Measurements from ENCODE around the gene ACKR2. TPM values are rescaled to one million over a fixed set of nuclear protein-coding genes. Genes with fewer than 3 reads are reported as not detected.
A peak's percentile ranks its signal among the peaks of the same experiment; 100 is the strongest.

ACKR2 gene
- total RNA-seq (2022), result 0.45 and 1.5 TPM in 2 replicates
- Bru-seq, nascent RNA, result percentile 27 among the genes with signal in this experiment
- BruChase-seq, experiment 1, labeled RNA remaining after a 6-hour chase, result percentile 45 among the genes with signal in this experiment
- percentile 34 among the genes with signal in this experiment for BruChase-seq, experiment 2, labeled RNA remaining after a 2-hour chase
- long read RNA-seq, result 0 reads

DNA sequence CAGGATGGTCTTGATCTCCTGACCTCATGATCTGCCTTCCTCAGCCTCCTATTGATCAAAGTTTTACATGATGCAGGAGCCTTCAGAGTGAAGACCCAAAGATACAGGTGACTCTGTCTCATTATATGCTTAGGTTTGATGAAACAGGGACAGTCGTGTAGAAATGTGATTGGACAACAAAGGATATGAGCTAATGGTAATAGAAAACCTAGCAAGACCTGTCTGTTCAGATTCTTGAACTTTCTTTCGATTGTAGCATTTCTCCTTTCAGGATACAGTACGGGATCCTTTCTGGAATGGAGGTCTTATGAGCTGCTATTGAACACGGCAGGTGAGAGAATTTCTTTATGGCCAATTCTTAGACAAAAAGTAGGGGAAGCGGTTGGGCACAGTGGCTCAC lies at the start of gene ACKR2:
TSS of gene ACKR2 (plus strand) at position 244 of the 400 bp plus-strand sequence. CDS start 55,058 bp downstream, outside the sequence.
- CTCF ChIA-PET, result no interaction called here
- H3K4me3 Mint-ChIP-seq (ENCODE audit: low read depth, unreplicated experiment), result no peak within 1 kb of the TSS
- no peaks in the 10 kb centered on the region for H3K27me3 Mint-ChIP-seq (ENCODE audit: unreplicated experiment)

DNA sequence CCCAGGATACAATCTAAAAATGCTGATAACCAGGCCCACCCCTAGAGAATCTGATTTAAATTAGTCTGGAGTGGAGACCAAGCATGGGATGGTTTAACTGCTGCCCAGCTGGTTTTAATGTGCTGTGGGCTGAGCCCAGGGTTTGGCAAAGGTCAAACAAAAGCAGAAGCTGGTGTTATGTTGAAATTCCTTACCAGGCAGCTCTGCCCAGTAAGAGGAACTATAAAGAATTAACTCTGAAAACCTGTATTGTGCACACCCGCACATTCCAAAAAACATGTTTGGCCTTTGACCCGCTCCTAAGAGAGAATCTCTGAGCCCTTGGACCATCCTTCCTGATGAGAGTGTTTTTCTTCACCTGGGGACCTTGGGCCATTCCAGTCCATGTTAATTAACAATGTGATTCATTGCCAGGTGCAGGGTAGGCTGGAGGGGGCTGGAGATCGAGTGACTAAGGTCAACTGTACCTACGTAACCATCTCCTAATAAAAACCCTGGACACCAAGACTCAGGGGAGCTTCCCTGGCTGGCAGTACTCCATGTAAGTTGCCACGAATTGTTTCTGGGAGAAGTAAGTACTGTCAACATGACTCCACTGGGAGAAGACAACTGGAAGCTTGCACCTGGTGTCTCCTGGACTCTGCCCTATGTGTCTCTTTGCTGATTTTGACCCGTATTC lies 47.1 kb upstream of the ACKR2 start:
- Mint-ChIP-seq H3K27ac (ENCODE audit: unreplicated experiment) (no peak overlapping the region), H3K36me3 (ENCODE audit: insufficient read depth, unreplicated experiment) (no peaks in the 10 kb centered on the region), H3K4me1 (ENCODE audit: low read depth, unreplicated experiment) (peaks cover 7% of the 10 kb centered on the region), H3K27me3 (ENCODE audit: unreplicated experiment) (no peaks in the 10 kb centered on the region), H3K9me3 (ENCODE audit: low read depth, unreplicated experiment) (no peaks in the 10 kb centered on the region), H3K4me3 (ENCODE audit: low read depth, unreplicated experiment) (no peak overlapping the region)
- no TSS peak for BruUV-seq (replicated peaks)
- no peak for TF ChIP-seq CTCF (IDR thresholded peaks at IDR 0.05; ENCODE audit: unreplicated experiment)
- intact Hi-C loops (cut with micrococcal nuclease; ENCODE audit: unreplicated experiment), result no loop called here
- CTCF ChIA-PET, result interaction anchor here (0.5 kb wide), 1 partner anchor 79 kb away, joined by 6 read pairs; no protein-coding TSS in a partner anchor
- no peak for DNase-seq

More for the DNA sequence above, at the start of gene ACKR2:
- TF ChIP-seq CTCF (IDR thresholded peaks at IDR 0.05; ENCODE audit: unreplicated experiment), result no peak
- Mint-ChIP-seq H3K36me3 (ENCODE audit: insufficient read depth, unreplicated experiment) (peaks cover 15% of the 10 kb centered on the region), H3K27ac (ENCODE audit: unreplicated experiment) (no peak within 1 kb of the TSS), H3K9me3 (ENCODE audit: low read depth, unreplicated experiment) (no peaks in the 10 kb centered on the region), H3K4me1 (ENCODE audit: low read depth, unreplicated experiment) (peaks cover 41% of the 10 kb centered on the region)
- intact Hi-C loops (cut with micrococcal nuclease; ENCODE audit: unreplicated experiment), result no loop called here
- DNase-seq, result no peak
- BruUV-seq (replicated peaks), result no TSS peak

DNA sequence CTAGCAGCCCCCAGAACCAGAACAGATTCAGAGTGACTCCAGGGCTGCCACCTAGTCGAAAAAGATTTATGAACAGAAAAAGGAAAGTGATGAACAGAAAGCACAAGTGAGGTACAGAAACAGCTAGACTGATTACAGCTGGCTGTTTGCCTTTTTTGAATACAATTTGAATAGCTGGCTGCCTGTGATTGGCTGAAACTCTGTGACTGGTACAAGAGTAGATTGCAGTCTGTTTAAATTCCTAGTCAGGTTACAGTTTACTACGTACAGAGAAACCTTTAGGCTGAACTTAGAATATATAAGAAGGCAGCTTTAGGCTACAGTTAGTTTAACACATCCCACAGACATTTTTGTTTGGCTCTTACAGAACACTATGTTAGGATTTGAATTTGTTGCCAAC lies 46.2 kb upstream of the ACKR2 start:
- Mint-ChIP-seq H3K36me3 (ENCODE audit: insufficient read depth, unreplicated experiment) (no peaks in the 10 kb centered on the region), H3K9me3 (ENCODE audit: low read depth, unreplicated experiment) (no peaks in the 10 kb centered on the region), H3K27ac (ENCODE audit: unreplicated experiment) (no peak overlapping the region), H3K4me1 (ENCODE audit: low read depth, unreplicated experiment) (peaks cover 7% of the 10 kb centered on the region), H3K27me3 (ENCODE audit: unreplicated experiment) (no peaks in the 10 kb centered on the region), H3K4me3 (ENCODE audit: low read depth, unreplicated experiment) (no peak overlapping the region)
- TF ChIP-seq CTCF (IDR thresholded peaks at IDR 0.05; ENCODE audit: unreplicated experiment), result no peak
- no peak for DNase-seq
- intact Hi-C loops (cut with micrococcal nuclease; ENCODE audit: unreplicated experiment), result no loop called here
- CTCF ChIA-PET, result interaction anchor here (0.6 to 0.8 kb wide), 2 partner anchors 17 to 172 kb away, joined by 3 read pairs; partner anchors contain the start of gene SS18L2
- BruUV-seq (replicated peaks), result no TSS peak

GRCh38 chr3:42764115-42764514 lies 45.1 kb upstream of the ACKR2 start:
- DNase-seq, result no peak
- Mint-ChIP-seq H3K36me3 (ENCODE audit: insufficient read depth, unreplicated experiment) (no peaks in the 10 kb centered on the region), H3K4me3 (ENCODE audit: low read depth, unreplicated experiment) (no peak overlapping the region), H3K27ac (ENCODE audit: unreplicated experiment) (no peak overlapping the region), H3K4me1 (ENCODE audit: low read depth, unreplicated experiment) (peaks cover 7% of the 10 kb centered on the region), H3K9me3 (ENCODE audit: low read depth, unreplicated experiment) (no peaks in the 10 kb centered on the region), H3K27me3 (ENCODE audit: unreplicated experiment) (no peaks in the 10 kb centered on the region)
- BruUV-seq (replicated peaks), result no TSS peak
- CTCF ChIA-PET, result no interaction called here
- no peak for TF ChIP-seq CTCF (IDR thresholded peaks at IDR 0.05; ENCODE audit: unreplicated experiment)
- intact Hi-C loops (cut with micrococcal nuclease; ENCODE audit: unreplicated experiment), result no loop called here
